NCI-H2029 treated with DMSO at 0.1 percent for 48 hours (cell line): ENCODE data around the gene SPATA31A6.
"Not testable (repeated sequence)": the region's sequence is repeated elsewhere in the genome, so short reads cannot be mapped to it uniquely, and the experiment has no call there.

Source experiments
- DNase-seq: peaks from one replicate; lab custom pipeline; 2025; lab: John Stamatoyannopoulos, UW

Gene SPATA31A6

GRCh38 chr9:42183359-42183758 is at the start of gene SPATA31A6:
SPATA31A6 (plus strand) TSS chr9:42183659; CDS start chr9:42183688, 29 bp downstream.
- DNase-seq: not testable (repeated sequence)

- not testable (repeated sequence) for DNase-seq
Observed at GRCh38 chr9:42160299-42160698, 23.2 kb upstream of the SPATA31A6 start.

- DNase-seq: not testable (repeated sequence)
Observed at GRCh38 chr9:42219861-42220260, 36.4 kb downstream of the SPATA31A6 start.

GRCh38 chr9:42223230-42223629 is 39.8 kb downstream of the SPATA31A6 start:
- not testable (repeated sequence) for DNase-seq

- not testable (repeated sequence) for DNase-seq
Observed at GRCh38 chr9:42233031-42233430, 49.6 kb downstream of the SPATA31A6 start.

GRCh38 chr9:42234610-42235009 is 51.2 kb downstream of the SPATA31A6 start:
- not testable (repeated sequence) for DNase-seq

- DNase-seq: not testable (repeated sequence)
Observed at GRCh38 chr9:42235352-42235991, 52.0 kb downstream of the SPATA31A6 start.

- not testable (repeated sequence) for DNase-seq
Observed at GRCh38 chr9:42236097-42236496, 52.6 kb downstream of the SPATA31A6 start.

- not testable (repeated sequence) for DNase-seq
Observed at GRCh38 chr9:42237381-42237780, 53.9 kb downstream of the SPATA31A6 start.

- not testable (repeated sequence) for DNase-seq
Observed at GRCh38 chr9:42238862-42239261, 55.4 kb downstream of the SPATA31A6 start.
